ENCODE results near the gene PSMB5.

Gene PSMB5

GRCh38 chr14:23034498-23035302 lies at the start of gene PSMB5:
TSS of gene PSMB5 (minus strand) at chr14:23034900. CDS start at chr14:23034881, 19 bp downstream.
- no peak for DNase-seq

- DNase-seq: no peak
These were observed 45.8 kb upstream of the PSMB5 start for GRCh38 chr14:23080474-23080873.

GRCh38 chr14:23079716-23080115 lies 45.0 kb upstream of the PSMB5 start:
- DNase-seq: no peak

GRCh38 chr14:23078692-23079116 lies 44.0 kb upstream of the PSMB5 start:
- no peak for DNase-seq

GRCh38 chr14:23077962-23078361 lies 43.3 kb upstream of the PSMB5 start:
- DNase-seq: no peak

GRCh38 chr14:23076785-23077408 lies 42.2 kb upstream of the PSMB5 start:
- no peak for DNase-seq

- no peak for DNase-seq
These were observed 40.2 kb upstream of the PSMB5 start for GRCh38 chr14:23074906-23075305.

GRCh38 chr14:23071921-23072539 lies 37.3 kb upstream of the PSMB5 start:
- no peak for DNase-seq

- DNase-seq: no peak
These were observed 36.7 kb upstream of the PSMB5 start for GRCh38 chr14:23071244-23071920.

- DNase-seq: no peak
These were observed 35.8 kb upstream of the PSMB5 start for GRCh38 chr14:23070262-23071129.

GRCh38 chr14:23069413-23069806 lies 34.7 kb upstream of the PSMB5 start:
- no peak for DNase-seq

- no peak for DNase-seq
These were observed 34.2 kb upstream of the PSMB5 start for GRCh38 chr14:23068789-23069412.

- DNase-seq: no peak
These were observed 33.4 kb upstream of the PSMB5 start for GRCh38 chr14:23067847-23068788.

GRCh38 chr14:23066855-23067744 lies 32.4 kb upstream of the PSMB5 start:
- DNase-seq: no peak

- DNase-seq: no peak
These were observed 31.7 kb upstream of the PSMB5 start for GRCh38 chr14:23066368-23066767.

- DNase-seq: no peak
These were observed 28.9 kb upstream of the PSMB5 start for GRCh38 chr14:23063601-23064000.

- no peak for DNase-seq
These were observed 27.3 kb upstream of the PSMB5 start for GRCh38 chr14:23062002-23062401.

- no peak for DNase-seq
These were observed 26.0 kb upstream of the PSMB5 start for GRCh38 chr14:23060536-23061260.

Data from NCI-H1436 (cell line).